Liver (tissue), 3 donors: Measurements from ENCODE around the gene DOCK1.

Experiments used
- EGR1 ChIP-seq, 2 donors: IDR thresholded peaks; 2 replicates each; pipeline ENCODE4 v1.6.1; 2016 to 2018; ENCODE audit warnings: antibody characterized with exemption in 2 of 2, low read depth in 2 of 2
- GABPA ChIP-seq, 2 donors: IDR thresholded peaks in 1 of 2; conservative IDR thresholded peaks in 1 of 2; 2 replicates each; pipeline ENCODE4 v1.6.1; 2016; ENCODE audit warnings: antibody characterized with exemption in 2 of 2, mild to moderate bottlenecking in 1 of 2, moderate library complexity in 1 of 2
- JUND ChIP-seq, 2 donors: IDR thresholded peaks; 2 replicates each; pipeline ENCODE4 v1.6.1; 2016; ENCODE audit warnings: antibody characterized with exemption in 2 of 2
- RAD21 ChIP-seq, 2 donors: IDR thresholded peaks; 2 replicates each; pipeline ENCODE4 v1.6.1; 2016; ENCODE audit warnings: antibody characterized with exemption in 2 of 2, mild to moderate bottlenecking in 2 of 2
- RXRA ChIP-seq, 2 donors: IDR thresholded peaks; 2 replicates each; pipeline ENCODE4 v1.6.1; 2017 to 2018; ENCODE audit warnings: antibody characterized with exemption in 2 of 2, mild to moderate bottlenecking in 1 of 2
- TAF1 ChIP-seq: conservative IDR thresholded peaks from 2 replicates; pipeline ENCODE4 v1.6.1; 2016; ENCODE audit warnings: antibody characterized with exemption, mild to moderate bottlenecking
- YY1 ChIP-seq: IDR thresholded peaks from 2 replicates; pipeline ENCODE4 v1.6.1; 2016; ENCODE audit warnings: antibody characterized with exemption, mild to moderate bottlenecking
- TF ChIP-seq, protein P1 (sequence below): fragments of 150-350 bp; IDR thresholded peaks from 2 replicates; pipeline ENCODE4 v1.5.1; 2017; ENCODE audit warnings: improper control_type of control experiment, low read depth, low read length; ENCODE audit not compliant: missing input control
- TF ChIP-seq, protein P2 (sequence below): IDR thresholded peaks from 2 replicates; pipeline ENCODE4 v1.6.1; 2016; ENCODE audit warnings: antibody characterized with exemption
- TF ChIP-seq, protein P3 (sequence below): IDR thresholded peaks from 2 replicates; pipeline ENCODE4 v1.6.1; 2016; ENCODE audit warnings: antibody characterized with exemption, mild to moderate bottlenecking
- TF ChIP-seq, protein P4 (sequence below): IDR thresholded peaks from 2 replicates; pipeline ENCODE4 v1.6.1; 2016; ENCODE audit warnings: antibody characterized with exemption
- TF ChIP-seq, protein P5 (sequence below): IDR thresholded peaks from 2 replicates; pipeline ENCODE4 v1.6.1; 2016; ENCODE audit warnings: antibody characterized with exemption
- donor health status: healthy.
- donor health status: healthy.

DNA sequence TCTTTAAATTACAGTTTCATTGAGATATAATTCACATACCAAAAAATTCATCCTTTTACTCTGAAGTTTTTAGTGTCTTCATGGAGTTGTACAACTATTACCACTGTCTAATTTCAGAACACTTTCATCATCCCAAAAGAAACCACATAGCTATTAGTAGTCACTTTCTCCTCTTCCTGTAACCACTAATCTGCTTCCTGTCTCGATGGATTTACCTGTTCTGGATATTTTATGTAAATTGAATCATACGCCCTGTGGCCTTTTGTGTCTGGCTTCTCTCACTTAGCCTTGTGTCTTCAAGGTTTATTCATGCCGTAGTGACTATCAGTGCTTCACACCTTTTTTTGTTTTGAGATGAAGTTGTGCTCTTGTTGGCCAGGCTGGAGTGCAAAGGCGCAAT is 135.5 kb downstream of the DOCK1 start:
- TF ChIP-seq, protein P1, sequence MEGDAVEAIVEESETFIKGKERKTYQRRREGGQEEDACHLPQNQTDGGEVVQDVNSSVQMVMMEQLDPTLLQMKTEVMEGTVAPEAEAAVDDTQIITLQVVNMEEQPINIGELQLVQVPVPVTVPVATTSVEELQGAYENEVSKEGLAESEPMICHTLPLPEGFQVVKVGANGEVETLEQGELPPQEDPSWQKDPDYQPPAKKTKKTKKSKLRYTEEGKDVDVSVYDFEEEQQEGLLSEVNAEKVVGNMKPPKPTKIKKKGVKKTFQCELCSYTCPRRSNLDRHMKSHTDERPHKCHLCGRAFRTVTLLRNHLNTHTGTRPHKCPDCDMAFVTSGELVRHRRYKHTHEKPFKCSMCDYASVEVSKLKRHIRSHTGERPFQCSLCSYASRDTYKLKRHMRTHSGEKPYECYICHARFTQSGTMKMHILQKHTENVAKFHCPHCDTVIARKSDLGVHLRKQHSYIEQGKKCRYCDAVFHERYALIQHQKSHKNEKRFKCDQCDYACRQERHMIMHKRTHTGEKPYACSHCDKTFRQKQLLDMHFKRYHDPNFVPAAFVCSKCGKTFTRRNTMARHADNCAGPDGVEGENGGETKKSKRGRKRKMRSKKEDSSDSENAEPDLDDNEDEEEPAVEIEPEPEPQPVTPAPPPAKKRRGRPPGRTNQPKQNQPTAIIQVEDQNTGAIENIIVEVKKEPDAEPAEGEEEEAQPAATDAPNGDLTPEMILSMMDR = no peak
- no peak for TF ChIP-seq RXRA (IDR thresholded peaks at IDR 0.05)
- TF ChIP-seq, protein P2, sequence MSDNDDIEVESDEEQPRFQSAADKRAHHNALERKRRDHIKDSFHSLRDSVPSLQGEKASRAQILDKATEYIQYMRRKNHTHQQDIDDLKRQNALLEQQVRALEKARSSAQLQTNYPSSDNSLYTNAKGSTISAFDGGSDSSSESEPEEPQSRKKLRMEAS = no peak
- TF ChIP-seq, protein P3, sequence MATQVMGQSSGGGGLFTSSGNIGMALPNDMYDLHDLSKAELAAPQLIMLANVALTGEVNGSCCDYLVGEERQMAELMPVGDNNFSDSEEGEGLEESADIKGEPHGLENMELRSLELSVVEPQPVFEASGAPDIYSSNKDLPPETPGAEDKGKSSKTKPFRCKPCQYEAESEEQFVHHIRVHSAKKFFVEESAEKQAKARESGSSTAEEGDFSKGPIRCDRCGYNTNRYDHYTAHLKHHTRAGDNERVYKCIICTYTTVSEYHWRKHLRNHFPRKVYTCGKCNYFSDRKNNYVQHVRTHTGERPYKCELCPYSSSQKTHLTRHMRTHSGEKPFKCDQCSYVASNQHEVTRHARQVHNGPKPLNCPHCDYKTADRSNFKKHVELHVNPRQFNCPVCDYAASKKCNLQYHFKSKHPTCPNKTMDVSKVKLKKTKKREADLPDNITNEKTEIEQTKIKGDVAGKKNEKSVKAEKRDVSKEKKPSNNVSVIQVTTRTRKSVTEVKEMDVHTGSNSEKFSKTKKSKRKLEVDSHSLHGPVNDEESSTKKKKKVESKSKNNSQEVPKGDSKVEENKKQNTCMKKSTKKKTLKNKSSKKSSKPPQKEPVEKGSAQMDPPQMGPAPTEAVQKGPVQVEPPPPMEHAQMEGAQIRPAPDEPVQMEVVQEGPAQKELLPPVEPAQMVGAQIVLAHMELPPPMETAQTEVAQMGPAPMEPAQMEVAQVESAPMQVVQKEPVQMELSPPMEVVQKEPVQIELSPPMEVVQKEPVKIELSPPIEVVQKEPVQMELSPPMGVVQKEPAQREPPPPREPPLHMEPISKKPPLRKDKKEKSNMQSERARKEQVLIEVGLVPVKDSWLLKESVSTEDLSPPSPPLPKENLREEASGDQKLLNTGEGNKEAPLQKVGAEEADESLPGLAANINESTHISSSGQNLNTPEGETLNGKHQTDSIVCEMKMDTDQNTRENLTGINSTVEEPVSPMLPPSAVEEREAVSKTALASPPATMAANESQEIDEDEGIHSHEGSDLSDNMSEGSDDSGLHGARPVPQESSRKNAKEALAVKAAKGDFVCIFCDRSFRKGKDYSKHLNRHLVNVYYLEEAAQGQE = no peak
- no peak for TF ChIP-seq JUND (IDR thresholded peaks at IDR 0.05)
- no peak for TF ChIP-seq TAF1
- TF ChIP-seq RAD21 (IDR thresholded peaks at IDR 0.05) = no peak
- TF ChIP-seq, protein P4, sequence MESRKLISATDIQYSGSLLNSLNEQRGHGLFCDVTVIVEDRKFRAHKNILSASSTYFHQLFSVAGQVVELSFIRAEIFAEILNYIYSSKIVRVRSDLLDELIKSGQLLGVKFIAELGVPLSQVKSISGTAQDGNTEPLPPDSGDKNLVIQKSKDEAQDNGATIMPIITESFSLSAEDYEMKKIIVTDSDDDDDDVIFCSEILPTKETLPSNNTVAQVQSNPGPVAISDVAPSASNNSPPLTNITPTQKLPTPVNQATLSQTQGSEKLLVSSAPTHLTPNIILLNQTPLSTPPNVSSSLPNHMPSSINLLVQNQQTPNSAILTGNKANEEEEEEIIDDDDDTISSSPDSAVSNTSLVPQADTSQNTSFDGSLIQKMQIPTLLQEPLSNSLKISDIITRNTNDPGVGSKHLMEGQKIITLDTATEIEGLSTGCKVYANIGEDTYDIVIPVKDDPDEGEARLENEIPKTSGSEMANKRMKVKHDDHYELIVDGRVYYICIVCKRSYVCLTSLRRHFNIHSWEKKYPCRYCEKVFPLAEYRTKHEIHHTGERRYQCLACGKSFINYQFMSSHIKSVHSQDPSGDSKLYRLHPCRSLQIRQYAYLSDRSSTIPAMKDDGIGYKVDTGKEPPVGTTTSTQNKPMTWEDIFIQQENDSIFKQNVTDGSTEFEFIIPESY = no peak
- TF ChIP-seq YY1 = no peak
- TF ChIP-seq GABPA (IDR thresholded peaks at IDR 0.05 in 1 of 2, conservative IDR thresholded peaks at IDR 0.05 in 1 of 2) = no peak
- TF ChIP-seq, protein P5, sequence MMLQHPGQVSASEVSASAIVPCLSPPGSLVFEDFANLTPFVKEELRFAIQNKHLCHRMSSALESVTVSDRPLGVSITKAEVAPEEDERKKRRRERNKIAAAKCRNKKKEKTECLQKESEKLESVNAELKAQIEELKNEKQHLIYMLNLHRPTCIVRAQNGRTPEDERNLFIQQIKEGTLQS = no peak
- TF ChIP-seq EGR1 (IDR thresholded peaks at IDR 0.05; ENCODE audit: low read depth in 2 of 2) = no peak
